ENCODE results near the gene TOP3B. TPM values are rescaled to one million over a fixed set of nuclear protein-coding genes. Genes with fewer than 3 reads are reported as not detected.

The TOP3B gene, protein sequence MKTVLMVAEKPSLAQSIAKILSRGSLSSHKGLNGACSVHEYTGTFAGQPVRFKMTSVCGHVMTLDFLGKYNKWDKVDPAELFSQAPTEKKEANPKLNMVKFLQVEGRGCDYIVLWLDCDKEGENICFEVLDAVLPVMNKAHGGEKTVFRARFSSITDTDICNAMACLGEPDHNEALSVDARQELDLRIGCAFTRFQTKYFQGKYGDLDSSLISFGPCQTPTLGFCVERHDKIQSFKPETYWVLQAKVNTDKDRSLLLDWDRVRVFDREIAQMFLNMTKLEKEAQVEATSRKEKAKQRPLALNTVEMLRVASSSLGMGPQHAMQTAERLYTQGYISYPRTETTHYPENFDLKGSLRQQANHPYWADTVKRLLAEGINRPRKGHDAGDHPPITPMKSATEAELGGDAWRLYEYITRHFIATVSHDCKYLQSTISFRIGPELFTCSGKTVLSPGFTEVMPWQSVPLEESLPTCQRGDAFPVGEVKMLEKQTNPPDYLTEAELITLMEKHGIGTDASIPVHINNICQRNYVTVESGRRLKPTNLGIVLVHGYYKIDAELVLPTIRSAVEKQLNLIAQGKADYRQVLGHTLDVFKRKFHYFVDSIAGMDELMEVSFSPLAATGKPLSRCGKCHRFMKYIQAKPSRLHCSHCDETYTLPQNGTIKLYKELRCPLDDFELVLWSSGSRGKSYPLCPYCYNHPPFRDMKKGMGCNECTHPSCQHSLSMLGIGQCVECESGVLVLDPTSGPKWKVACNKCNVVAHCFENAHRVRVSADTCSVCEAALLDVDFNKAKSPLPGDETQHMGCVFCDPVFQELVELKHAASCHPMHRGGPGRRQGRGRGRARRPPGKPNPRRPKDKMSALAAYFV
- total RNA-seq: 10 to 100 TPM; 26.0 to 40.4 TPM

DNA sequence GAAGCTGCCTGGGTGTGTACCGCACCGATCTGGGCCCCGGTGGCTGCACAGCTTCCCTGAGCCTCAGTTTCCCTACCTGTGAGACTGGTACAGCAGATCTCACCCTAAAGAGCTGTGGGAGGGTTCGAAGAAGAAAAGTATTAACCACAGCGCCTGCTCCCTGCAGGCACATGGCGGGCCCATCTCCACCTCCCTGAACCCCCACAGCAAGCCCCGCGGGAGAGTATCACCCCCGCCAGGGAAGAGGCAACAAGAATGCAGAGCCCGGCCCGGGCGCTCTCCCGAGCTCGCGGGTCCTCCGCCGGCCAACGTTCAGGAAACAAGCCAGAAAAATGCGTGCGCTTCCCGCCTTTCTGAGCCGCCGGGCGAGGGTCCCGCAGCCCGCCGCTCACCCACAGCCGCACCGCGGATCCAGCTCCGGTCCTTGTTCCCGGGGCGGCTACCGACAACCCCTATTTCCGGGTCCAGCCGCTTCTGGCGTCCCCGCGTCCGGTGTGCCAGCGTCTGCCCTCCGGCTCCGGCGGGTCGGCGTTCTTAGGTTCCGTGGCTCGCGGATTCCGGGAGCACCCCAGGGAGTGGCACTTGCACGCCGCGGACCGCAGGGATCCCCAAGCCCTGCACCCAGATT lies at the start of gene TOP3B:
Gene TOP3B, minus strand, starts transcription at position 450 of the 628 bp plus-strand sequence. CDS start 7,078 bp downstream, outside the sequence.
- TF ChIP-seq CTCF (IDR thresholded peaks at IDR 0.05): no peak
- Histone ChIP-seq H3K27ac (peak within 1 kb of the TSS; percentile 53 to 71), H3K4me3 (peak within 1 kb of the TSS; percentile 90), H3K4me1 (ENCODE audit: control insufficient read depth in 1 of 2, low read depth in 2 of 2) (peaks cover 12 to 16% of the 10 kb centered on the region in 2 donors), H3K9me3 (no peaks in the 10 kb centered on the region), H3K27me3 (replicated peaks; ENCODE audit: insufficient read depth) (no peaks in the 10 kb centered on the region), H3K36me3 (peaks cover 3% of the 10 kb centered on the region)
- ATAC-seq (ENCODE audit: insufficient number of reproducible peaks, low FRiP score, low read depth) (peak; percentile 49), DNase-seq (ENCODE audit: low spot score) (no peak)

- H3K4me3 ChIP-seq: no peak overlapping the region
- H3K9me3 ChIP-seq: no peaks in the 10 kb centered on the region
- TF ChIP-seq CTCF (IDR thresholded peaks at IDR 0.05): no peak
- no peaks in the 10 kb centered on the region for H3K27me3 ChIP-seq (replicated peaks; ENCODE audit: insufficient read depth)
- H3K27ac ChIP-seq: peak overlapping the region; percentile 8 to 50
- H3K4me1 ChIP-seq (ENCODE audit: control insufficient read depth in 1 of 2, low read depth in 2 of 2): peaks cover 7 to 18% of the 10 kb centered on the region in 2 donors
- DNase-seq (ENCODE audit: low spot score): no peak
- no peak for ATAC-seq (ENCODE audit: insufficient number of reproducible peaks, low FRiP score, low read depth)
- no peaks in the 10 kb centered on the region for H3K36me3 ChIP-seq
Measured at GRCh38 chr22:22031183-22031945, 48.8 kb upstream of the TOP3B start.

GRCh38 chr22:22030493-22031182 lies 48.1 kb upstream of the TOP3B start:
- Histone ChIP-seq H3K27ac (peak overlapping the region; percentile 8 to 50), H3K36me3 (no peaks in the 10 kb centered on the region), H3K9me3 (no peaks in the 10 kb centered on the region), H3K27me3 (replicated peaks; ENCODE audit: insufficient read depth) (no peaks in the 10 kb centered on the region), H3K4me3 (no peak overlapping the region), H3K4me1 (ENCODE audit: control insufficient read depth in 1 of 2, low read depth in 2 of 2) (peaks cover 7 to 18% of the 10 kb centered on the region in 2 donors)
- TF ChIP-seq CTCF (IDR thresholded peaks at IDR 0.05): no peak
- DNase-seq (ENCODE audit: low spot score): no peak
- ATAC-seq (ENCODE audit: insufficient number of reproducible peaks, low FRiP score, low read depth): no peak

DNA sequence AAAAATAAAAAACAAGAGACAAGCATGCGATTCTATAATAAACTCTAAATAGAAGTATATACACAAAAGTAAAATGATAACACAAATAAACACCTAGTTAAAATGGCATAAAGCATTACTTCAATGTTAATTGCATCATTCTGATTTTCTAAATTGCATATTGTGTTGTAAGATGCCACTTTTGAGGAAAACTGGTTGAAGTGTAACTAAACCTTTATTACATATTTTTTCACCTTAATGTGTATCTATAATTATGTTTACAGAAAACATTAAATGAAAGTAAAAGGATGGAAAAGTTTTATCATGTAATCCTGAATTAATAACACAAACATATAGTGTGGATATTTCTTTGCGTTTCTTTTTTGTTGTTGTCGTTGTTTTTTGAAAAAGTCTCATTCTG lies 45.4 kb upstream of the TOP3B start:
- no peak for ATAC-seq (ENCODE audit: insufficient number of reproducible peaks, low FRiP score, low read depth)
- DNase-seq (ENCODE audit: low spot score): no peak
- Histone ChIP-seq H3K4me3 (no peak overlapping the region), H3K27ac (no peak overlapping the region), H3K9me3 (no peaks in the 10 kb centered on the region), H3K36me3 (no peaks in the 10 kb centered on the region), H3K4me1 (ENCODE audit: control insufficient read depth in 1 of 2, low read depth in 2 of 2) (peaks cover 7 to 18% of the 10 kb centered on the region in 2 donors), H3K27me3 (replicated peaks; ENCODE audit: insufficient read depth) (no peaks in the 10 kb centered on the region)
- no peak for TF ChIP-seq CTCF (IDR thresholded peaks at IDR 0.05)

Measured in thoracic aorta (tissue), 2 donors.